ENCODE data around the gene PAPPA. TPM values are rescaled to one million over a fixed set of nuclear protein-coding genes. Genes with fewer than 3 reads are reported as not detected.

Gene PAPPA
- total RNA-seq, 1 donor from 2014 or later, result 172 TPM

GRCh38 chr9:116270546-116270945 lies 117.0 kb downstream of the PAPPA start:
- H3K4me3 ChIP-seq (ENCODE audit: insufficient read depth, low read depth, low read length), result no peak overlapping the region
- Mint-ChIP-seq H3K9me3 (ENCODE audit: unreplicated experiment) (no peaks in the 10 kb centered on the region), H3K4me3 (ENCODE audit: unreplicated experiment) (no peak overlapping the region), H3K4me1 (ENCODE audit: low read depth, unreplicated experiment) (peaks cover 62% of the 10 kb centered on the region), H3K36me3 (ENCODE audit: low read depth, unreplicated experiment) (peaks cover 29% of the 10 kb centered on the region), H3K27ac (ENCODE audit: unreplicated experiment) (no peak overlapping the region), H3K27me3 (ENCODE audit: low read depth, unreplicated experiment) (no peaks in the 10 kb centered on the region)
- H3K9ac ChIP-seq (ENCODE audit: low read length), result no peak overlapping the region
- no peaks in the 10 kb centered on the region for H3K27me3 ChIP-seq (ENCODE audit: insufficient read depth, low read length)
- peaks cover 32% of the 10 kb centered on the region for H3K4me1 ChIP-seq (ENCODE audit: insufficient read depth, low read length)
- H3K79me2 ChIP-seq (ENCODE audit: insufficient read depth, low read length), result no peaks in the 10 kb centered on the region
- H3K9me3 ChIP-seq (ENCODE audit: insufficient read depth, low read depth, low read length), result no peaks in the 10 kb centered on the region
- H4K20me1 ChIP-seq (ENCODE audit: insufficient read depth, low read length), result no peaks in the 10 kb centered on the region
- FAIRE-seq, result no peak
- H2AFZ ChIP-seq (ENCODE audit: low read depth, low read length), result no peak overlapping the region
- H3K4me2 ChIP-seq (ENCODE audit: low read length), result no peak overlapping the region
- H3K27ac ChIP-seq (ENCODE audit: low read depth, low read length), result no peak overlapping the region
- TF ChIP-seq EZH2 (IDR thresholded peaks at IDR 0.05; ENCODE audit: insufficient read depth, low read length) (no peak), CTCF (IDR thresholded peaks at IDR 0.05; ENCODE audit: insufficient read depth, low read depth, low read length) (no peak)
- no peak for DNase-seq (ENCODE audit: low read depth)
- H3K36me3 ChIP-seq (ENCODE audit: insufficient read depth, low read length), result peaks cover 5% of the 10 kb centered on the region

- H3K27ac ChIP-seq (ENCODE audit: low read depth, low read length), result no peak overlapping the region
- Mint-ChIP-seq H3K9me3 (ENCODE audit: unreplicated experiment) (no peaks in the 10 kb centered on the region), H3K36me3 (ENCODE audit: low read depth, unreplicated experiment) (peaks cover 32% of the 10 kb centered on the region), H3K4me3 (ENCODE audit: unreplicated experiment) (no peak overlapping the region), H3K27me3 (ENCODE audit: low read depth, unreplicated experiment) (no peaks in the 10 kb centered on the region), H3K4me1 (ENCODE audit: low read depth, unreplicated experiment) (peaks cover 70% of the 10 kb centered on the region), H3K27ac (ENCODE audit: unreplicated experiment) (no peak overlapping the region)
- FAIRE-seq, result no peak
- no peak overlapping the region for H3K9ac ChIP-seq (ENCODE audit: low read length)
- no peaks in the 10 kb centered on the region for H3K27me3 ChIP-seq (ENCODE audit: insufficient read depth, low read length)
- H3K36me3 ChIP-seq (ENCODE audit: insufficient read depth, low read length), result peaks cover 5% of the 10 kb centered on the region
- TF ChIP-seq CTCF (IDR thresholded peaks at IDR 0.05; ENCODE audit: insufficient read depth, low read depth, low read length), result no peak
- TF ChIP-seq EZH2 (IDR thresholded peaks at IDR 0.05; ENCODE audit: insufficient read depth, low read length), result no peak
- no peak overlapping the region for H2AFZ ChIP-seq (ENCODE audit: low read depth, low read length)
- H3K4me1 ChIP-seq (ENCODE audit: insufficient read depth, low read length), result peaks cover 39% of the 10 kb centered on the region
- H3K79me2 ChIP-seq (ENCODE audit: insufficient read depth, low read length), result no peaks in the 10 kb centered on the region
- no peaks in the 10 kb centered on the region for H3K9me3 ChIP-seq (ENCODE audit: insufficient read depth, low read depth, low read length)
- H3K4me2 ChIP-seq (ENCODE audit: low read length), result no peak overlapping the region
- DNase-seq (ENCODE audit: low read depth), result no peak
- H4K20me1 ChIP-seq (ENCODE audit: insufficient read depth, low read length), result no peaks in the 10 kb centered on the region
- H3K4me3 ChIP-seq (ENCODE audit: insufficient read depth, low read depth, low read length), result no peak overlapping the region
Measured at GRCh38 chr9:116271340-116271739, 117.7 kb downstream of the PAPPA start.

DNA sequence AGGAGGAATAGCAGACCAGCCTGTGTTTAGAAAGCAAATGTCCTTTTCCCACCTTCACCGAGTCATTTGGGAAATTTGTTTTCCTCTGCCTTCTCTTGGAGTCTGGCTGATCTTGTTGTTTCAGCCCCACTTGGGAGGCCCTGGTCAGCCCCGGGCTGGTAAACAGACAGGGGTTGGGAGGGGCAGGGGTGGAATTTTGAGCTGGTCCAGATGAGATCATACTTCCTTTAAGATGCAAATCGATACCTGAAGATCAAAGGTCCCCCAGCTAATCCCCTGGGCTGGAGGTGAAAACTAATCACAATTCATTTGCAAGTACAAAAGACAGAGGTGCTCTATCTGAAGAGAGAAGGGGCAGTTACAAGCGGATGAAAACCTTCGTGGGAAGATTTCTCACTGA lies 118.4 kb downstream of the PAPPA start:
- no peaks in the 10 kb centered on the region for H3K27me3 ChIP-seq (ENCODE audit: insufficient read depth, low read length)
- peaks cover 46% of the 10 kb centered on the region for H3K4me1 ChIP-seq (ENCODE audit: insufficient read depth, low read length)
- no peak overlapping the region for H2AFZ ChIP-seq (ENCODE audit: low read depth, low read length)
- no peak overlapping the region for H3K4me3 ChIP-seq (ENCODE audit: insufficient read depth, low read depth, low read length)
- FAIRE-seq, result no peak
- H3K9me3 Mint-ChIP-seq (ENCODE audit: unreplicated experiment), result no peaks in the 10 kb centered on the region
- H3K27ac Mint-ChIP-seq (ENCODE audit: unreplicated experiment), result peak overlapping the region; percentile 12
- DNase-seq (ENCODE audit: low read depth), result no peak
- TF ChIP-seq EZH2 (IDR thresholded peaks at IDR 0.05; ENCODE audit: insufficient read depth, low read length) (no peak), CTCF (IDR thresholded peaks at IDR 0.05; ENCODE audit: insufficient read depth, low read depth, low read length) (no peak)
- no peak overlapping the region for H3K9ac ChIP-seq (ENCODE audit: low read length)
- H3K79me2 ChIP-seq (ENCODE audit: insufficient read depth, low read length), result no peaks in the 10 kb centered on the region
- H3K27me3 Mint-ChIP-seq (ENCODE audit: low read depth, unreplicated experiment), result no peaks in the 10 kb centered on the region
- H3K27ac ChIP-seq (ENCODE audit: low read depth, low read length), result no peak overlapping the region
- H3K9me3 ChIP-seq (ENCODE audit: insufficient read depth, low read depth, low read length), result no peaks in the 10 kb centered on the region
- H3K36me3 Mint-ChIP-seq (ENCODE audit: low read depth, unreplicated experiment), result peaks cover 28% of the 10 kb centered on the region
- H3K4me2 ChIP-seq (ENCODE audit: low read length), result no peak overlapping the region
- peaks cover 5% of the 10 kb centered on the region for H3K36me3 ChIP-seq (ENCODE audit: insufficient read depth, low read length)
- no peaks in the 10 kb centered on the region for H4K20me1 ChIP-seq (ENCODE audit: insufficient read depth, low read length)
- peaks cover 73% of the 10 kb centered on the region for H3K4me1 Mint-ChIP-seq (ENCODE audit: low read depth, unreplicated experiment)
- no peak overlapping the region for H3K4me3 Mint-ChIP-seq (ENCODE audit: unreplicated experiment)
